SJSA1 (cell line): ENCODE measurements around the gene AGAP2. TPM values are rescaled to one million over a fixed set of nuclear protein-coding genes. Genes with fewer than 3 reads are reported as not detected.

Experiments
- DNase-seq, 2 experiments: peaks; one replicate each; pipeline ENCODE4 v3.0.0-alpha.2; 2015 to 2020; ENCODE audit warnings: low spot score in 2 of 2, low read depth in 1 of 2
- H3K27ac ChIP-seq: fragments of 250-450 bp; sonication (Bioruptor Pico); 2 replicates; pipeline ENCODE4 v1.5.1; 2020; ENCODE audit warnings: mild to moderate bottlenecking, moderate library complexity
- H3K27me3 ChIP-seq: fragments of 250-450 bp; sonication (Bioruptor Pico); replicated peaks from 2 replicates; pipeline ENCODE4 v1.5.1; 2020; ENCODE audit warnings: mild to moderate bottlenecking, moderate library complexity
- H3K36me3 ChIP-seq: fragments of 250-450 bp; sonication (Bioruptor Pico); 2 replicates; pipeline ENCODE4 v1.5.1; 2020; ENCODE audit warnings: mild to moderate bottlenecking
- H3K4me1 ChIP-seq: fragments of 250-450 bp; sonication (Bioruptor Pico); replicated peaks from 2 replicates; pipeline ENCODE4 v1.6.1; 2021; ENCODE audit warnings: mild to moderate bottlenecking
- H3K4me3 ChIP-seq: fragments of 250-450 bp; sonication (Bioruptor Pico); 2 replicates; pipeline ENCODE4 v1.5.1; 2020; ENCODE audit warnings: mild to moderate bottlenecking
- H3K9me3 ChIP-seq: fragments of 250-450 bp; sonication (Bioruptor Pico); replicated peaks from 2 replicates; pipeline ENCODE4 v1.5.1; 2020; ENCODE audit warnings: mild to moderate bottlenecking
- total RNA-seq: library from RNA; depleted of rRNA; stranded (reverse); fragments of >200 nt; shearing (Covaris generic); gene quantifications from 2 replicates; pipeline ENCODE4 v1.2.3, GENCODE V29; 2014; rRNA removed

Gene AGAP2
- 0.78 and 0.89 TPM in 2 replicates for total RNA-seq

DNA sequence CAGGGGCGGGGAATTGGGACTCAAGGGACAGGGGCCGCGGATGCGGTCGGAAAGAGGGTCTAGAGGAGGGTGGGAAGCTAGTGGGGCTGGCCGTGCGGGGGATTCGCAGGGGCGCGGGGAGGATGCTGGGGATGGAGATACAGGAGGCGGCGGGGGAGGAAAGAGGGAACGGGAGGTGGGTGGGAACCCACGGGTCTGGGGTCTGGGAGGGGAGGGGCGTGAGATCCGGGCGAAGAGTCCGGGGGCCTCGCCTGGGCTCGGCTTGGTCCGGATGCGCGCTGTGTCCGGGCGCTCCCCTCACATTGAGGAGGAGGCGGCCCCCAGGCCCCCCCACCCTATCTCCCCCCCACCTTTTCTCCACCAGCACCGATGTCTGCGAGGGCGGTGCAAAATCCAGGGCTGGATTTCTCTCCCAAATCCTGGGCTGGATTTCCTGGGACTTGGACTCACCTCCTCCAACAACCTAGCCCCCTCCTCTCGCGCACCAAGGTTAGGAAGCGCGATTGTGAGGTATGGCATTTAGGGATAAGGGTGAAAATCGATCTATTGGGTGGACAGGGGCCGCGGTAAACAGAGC, at the start of gene AGAP2:
Gene AGAP2 (minus strand): TSS at position 82 of the 577 bp plus-strand sequence. CDS start 496 bp downstream, outside the sequence.
- no peak for DNase-seq

DNA sequence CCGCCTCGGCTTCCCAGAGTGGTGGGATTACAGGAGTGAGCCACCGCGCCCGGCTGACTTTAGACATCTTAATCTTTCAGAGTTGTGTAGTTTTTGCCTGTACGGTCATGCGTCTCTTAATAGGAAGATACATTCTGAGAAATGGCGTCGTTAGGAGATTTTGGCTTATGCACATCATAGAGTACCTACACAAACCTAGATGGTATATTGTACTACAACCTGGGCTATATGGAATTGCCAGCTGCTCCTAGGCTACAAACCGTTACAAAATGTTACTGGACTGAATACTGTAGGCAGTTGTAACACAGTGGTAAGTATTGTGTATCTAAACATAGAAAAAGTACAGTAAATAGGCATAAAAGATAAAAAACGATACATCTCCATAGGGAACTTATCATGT, 45.3 kb upstream of the AGAP2 start:
- Histone ChIP-seq H3K36me3 (peaks cover 85% of the 10 kb centered on the region), H3K27me3 (no peaks in the 10 kb centered on the region), H3K4me1 (peaks cover 16% of the 10 kb centered on the region), H3K27ac (no peak overlapping the region), H3K9me3 (no peaks in the 10 kb centered on the region), H3K4me3 (peak overlapping the region; percentile 0; the same call in 1 of the 2 replicates)
- DNase-seq = peak; percentile 64 to 81

More for the DNA sequence above, at the start of gene AGAP2:
- Histone ChIP-seq H3K4me1 (peaks cover 27% of the 10 kb centered on the region), H3K27ac (no peak within 1 kb of the TSS), H3K36me3 (peaks cover 7% of the 10 kb centered on the region), H3K9me3 (peaks cover 13% of the 10 kb centered on the region), H3K4me3 (peak within 1 kb of the TSS; percentile 16), H3K27me3 (peaks cover 96% of the 10 kb centered on the region)

DNA sequence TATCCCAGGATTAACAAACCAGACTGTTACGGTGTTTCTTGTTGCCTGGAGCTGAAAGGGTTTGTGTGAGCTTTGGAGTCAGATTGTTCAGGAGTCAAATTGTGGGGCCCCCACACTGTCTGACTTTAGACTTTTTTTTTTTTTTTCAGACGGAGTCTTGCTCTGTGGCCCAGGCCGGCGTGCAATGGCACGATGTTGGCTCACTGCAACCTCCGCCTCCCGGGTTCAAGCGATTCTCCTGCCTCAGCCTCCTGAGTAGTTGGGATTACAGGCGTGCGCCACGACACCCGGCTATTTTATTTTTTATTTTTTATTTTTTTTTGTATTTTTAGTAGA, 44.9 kb upstream of the AGAP2 start:
- Histone ChIP-seq H3K4me3 (peak overlapping the region; percentile 65), H3K9me3 (no peaks in the 10 kb centered on the region), H3K4me1 (peaks cover 16% of the 10 kb centered on the region), H3K27ac (no peak overlapping the region), H3K27me3 (no peaks in the 10 kb centered on the region), H3K36me3 (peaks cover 81% of the 10 kb centered on the region)
- DNase-seq = peak; percentile 74 to 83

DNA sequence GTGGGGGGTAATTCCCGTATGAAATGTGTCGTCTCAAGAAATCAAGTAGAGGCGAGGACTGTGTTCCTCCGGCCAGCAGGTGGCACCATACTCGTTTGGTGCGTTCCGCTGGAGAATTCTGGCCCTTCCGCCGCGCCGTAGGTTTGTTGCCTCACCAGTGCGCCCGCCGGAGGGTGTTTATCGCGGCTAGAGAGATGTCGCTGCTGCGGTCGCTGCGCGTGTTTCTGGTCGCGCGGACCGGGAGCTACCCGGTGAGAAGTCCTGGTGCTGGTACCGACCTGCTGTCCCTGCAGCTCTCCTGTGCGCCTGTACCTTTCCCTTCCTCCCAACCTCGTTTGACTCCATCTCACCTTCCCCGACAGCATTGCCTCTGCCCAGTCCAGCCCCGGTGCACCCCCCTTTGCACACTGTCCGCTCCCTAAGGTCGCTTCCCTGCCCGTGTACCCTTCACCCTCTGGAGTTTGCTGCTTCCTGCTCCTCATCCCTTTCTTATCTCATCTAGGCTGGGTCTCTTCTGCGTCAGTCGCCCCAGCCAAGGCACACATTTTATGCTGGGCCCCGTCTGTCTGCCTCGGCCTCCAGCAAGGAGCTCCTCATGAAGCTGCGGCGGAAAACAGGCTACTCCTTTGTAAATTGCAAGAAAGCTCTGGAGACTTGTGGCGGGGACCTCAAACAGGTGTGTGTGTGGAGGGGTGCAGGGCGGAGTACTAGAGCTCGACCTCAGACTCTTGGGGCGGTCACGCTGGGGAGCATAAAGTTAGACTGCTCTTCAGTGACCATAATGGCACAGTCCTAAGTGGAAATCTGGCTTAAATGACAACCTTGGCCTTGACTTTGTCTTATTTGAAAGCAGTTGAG, 44.3 kb upstream of the AGAP2 start, which contains the start of gene TSFM:
Gene TSFM (plus strand): TSS at position 180 of the 858 bp plus-strand sequence. CDS start 15 bp downstream, at position 195.
- Histone ChIP-seq H3K27ac (peak within 1 kb of the TSS; percentile 0), H3K36me3 (peaks cover 75% of the 10 kb centered on the region), H3K9me3 (no peaks in the 10 kb centered on the region), H3K4me1 (peaks cover 16% of the 10 kb centered on the region), H3K4me3 (peak within 1 kb of the TSS; percentile 65), H3K27me3 (no peaks in the 10 kb centered on the region)
- DNase-seq = no peak

DNA sequence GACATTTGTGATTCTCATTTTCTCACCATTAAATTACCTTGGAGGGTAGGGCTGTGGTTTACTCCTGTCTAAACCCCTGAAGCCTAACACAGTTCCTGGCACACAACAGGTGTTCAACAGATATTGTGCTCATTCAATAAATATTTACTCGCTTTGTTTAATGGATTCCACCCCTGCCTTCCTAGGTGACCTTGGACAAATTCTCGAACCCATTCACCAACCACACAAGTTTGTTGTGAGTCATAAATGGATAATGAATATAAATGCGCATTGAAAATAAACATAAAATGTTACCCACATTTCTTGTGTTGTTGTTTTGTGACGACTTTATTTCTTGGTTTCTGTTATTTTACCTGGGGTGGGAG, 43.7 kb upstream of the AGAP2 start:
- DNase-seq = peak in 1 of 2 experiments; percentile 82
- no peaks in the 10 kb centered on the region for H3K27me3 ChIP-seq
- no peaks in the 10 kb centered on the region for H3K9me3 ChIP-seq
- peaks cover 73% of the 10 kb centered on the region for H3K36me3 ChIP-seq
- H3K4me1 ChIP-seq = peaks cover 16% of the 10 kb centered on the region
- H3K4me3 ChIP-seq = peak overlapping the region; percentile 65
- no peak overlapping the region for H3K27ac ChIP-seq

DNA sequence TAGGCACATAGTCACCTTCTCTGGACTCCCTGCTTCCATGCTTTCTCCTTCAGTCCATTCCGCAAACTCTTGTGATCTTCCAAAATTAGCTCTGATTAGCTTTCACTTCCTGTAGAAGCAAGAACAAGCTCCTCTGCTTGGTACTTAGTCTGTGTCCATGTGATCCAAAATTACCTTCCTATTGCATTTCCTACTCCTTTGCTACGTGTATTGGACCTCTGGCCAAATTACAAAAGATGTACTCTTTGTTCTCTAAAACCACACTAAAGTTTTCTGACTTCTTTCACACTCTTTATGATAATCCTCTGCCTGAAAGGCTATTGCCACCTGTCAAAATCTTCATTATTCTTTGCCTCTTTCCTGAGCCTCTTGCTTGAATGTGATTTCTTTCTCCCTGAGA, 43.3 kb upstream of the AGAP2 start:
- no peak overlapping the region for H3K4me3 ChIP-seq
- H3K27ac ChIP-seq = no peak overlapping the region
- H3K9me3 ChIP-seq = no peaks in the 10 kb centered on the region
- peaks cover 16% of the 10 kb centered on the region for H3K4me1 ChIP-seq
- no peaks in the 10 kb centered on the region for H3K27me3 ChIP-seq
- peak in 1 of 2 experiments; percentile 74 for DNase-seq
- peaks cover 73% of the 10 kb centered on the region for H3K36me3 ChIP-seq

DNA sequence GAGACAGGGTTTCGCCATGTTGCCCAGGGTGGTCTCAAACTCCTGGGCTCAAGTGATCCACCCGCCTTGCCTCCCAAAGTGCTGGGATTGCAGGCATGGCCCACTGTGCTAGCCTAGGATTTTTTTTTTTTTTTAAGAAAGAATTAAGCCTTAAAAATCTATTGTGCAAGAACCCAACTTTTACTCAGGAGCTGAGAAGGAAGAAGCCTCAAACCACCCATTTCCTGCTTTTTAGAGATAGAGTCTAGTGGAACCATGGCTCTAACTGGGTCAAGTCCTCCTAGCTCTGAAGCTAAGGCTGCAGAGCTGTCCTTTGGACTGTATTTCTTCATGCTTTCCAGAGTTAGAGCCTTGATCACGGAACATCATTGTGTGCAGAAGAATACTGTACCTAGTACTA, 42.7 kb upstream of the AGAP2 start:
- Histone ChIP-seq H3K27me3 (no peaks in the 10 kb centered on the region), H3K4me1 (peaks cover 16% of the 10 kb centered on the region), H3K9me3 (no peaks in the 10 kb centered on the region), H3K27ac (no peak overlapping the region), H3K4me3 (no peak overlapping the region), H3K36me3 (peaks cover 71% of the 10 kb centered on the region)
- DNase-seq = peak in 1 of 2 experiments; percentile 65

DNA sequence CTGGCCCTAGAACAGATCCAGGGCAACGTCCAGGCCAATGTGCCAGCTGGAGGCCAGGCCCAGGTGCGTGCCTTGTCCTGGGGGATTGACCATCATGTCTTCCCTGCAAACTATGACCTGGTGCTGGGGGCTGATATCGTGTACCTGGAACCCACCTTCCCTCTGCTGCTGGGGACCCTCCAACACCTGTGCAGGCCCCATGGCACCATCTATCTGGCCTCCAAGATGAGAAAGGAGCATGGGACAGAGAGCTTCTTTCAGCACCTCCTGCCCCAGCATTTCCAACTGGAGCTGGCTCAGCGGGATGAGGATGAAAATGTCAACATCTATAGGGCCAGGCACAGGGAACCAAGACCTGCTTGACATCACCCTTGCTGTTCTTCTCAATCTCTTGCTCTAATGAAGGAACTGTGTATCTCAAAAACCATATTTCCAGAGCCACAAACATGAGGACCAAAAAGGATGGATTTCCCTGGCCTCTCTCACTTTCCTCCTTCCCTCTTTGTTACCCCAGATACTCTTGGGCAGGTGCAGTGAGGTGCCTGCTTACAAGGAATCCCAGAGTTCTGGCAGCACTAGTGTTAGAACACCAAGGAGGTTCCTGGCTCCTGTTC, 41.8 kb upstream of the AGAP2 start:
- peaks cover 16% of the 10 kb centered on the region for H3K4me1 ChIP-seq
- H3K36me3 ChIP-seq = peaks cover 71% of the 10 kb centered on the region
- H3K9me3 ChIP-seq = no peaks in the 10 kb centered on the region
- no peaks in the 10 kb centered on the region for H3K27me3 ChIP-seq
- H3K27ac ChIP-seq = no peak overlapping the region
- H3K4me3 ChIP-seq = no peak overlapping the region
- DNase-seq = peak; percentile 71 to 83

DNA sequence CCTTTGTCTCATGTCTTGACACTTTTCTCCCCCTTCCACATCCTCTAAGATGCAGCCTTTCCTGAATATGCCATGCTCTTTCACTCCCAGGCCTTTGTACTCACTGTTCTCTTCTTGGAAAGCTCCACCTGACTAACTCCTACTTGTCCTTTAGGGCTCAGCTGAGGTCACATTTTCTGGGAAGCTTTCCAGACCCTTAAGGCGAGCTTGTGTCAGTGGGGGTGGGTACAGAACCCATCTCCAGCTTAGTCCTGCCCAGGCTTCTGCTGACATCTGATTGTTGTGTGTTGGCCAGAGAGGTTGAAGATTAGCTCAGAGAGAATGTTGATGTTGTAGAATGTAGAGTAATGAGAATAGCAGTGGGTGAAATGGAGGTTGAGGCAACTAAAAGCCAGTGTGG, 41.2 kb upstream of the AGAP2 start:
- Histone ChIP-seq H3K4me1 (peaks cover 16% of the 10 kb centered on the region), H3K9me3 (no peaks in the 10 kb centered on the region), H3K36me3 (peaks cover 67% of the 10 kb centered on the region), H3K27ac (no peak overlapping the region), H3K4me3 (no peak overlapping the region), H3K27me3 (no peaks in the 10 kb centered on the region)
- peak; percentile 68 to 83 for DNase-seq

DNA sequence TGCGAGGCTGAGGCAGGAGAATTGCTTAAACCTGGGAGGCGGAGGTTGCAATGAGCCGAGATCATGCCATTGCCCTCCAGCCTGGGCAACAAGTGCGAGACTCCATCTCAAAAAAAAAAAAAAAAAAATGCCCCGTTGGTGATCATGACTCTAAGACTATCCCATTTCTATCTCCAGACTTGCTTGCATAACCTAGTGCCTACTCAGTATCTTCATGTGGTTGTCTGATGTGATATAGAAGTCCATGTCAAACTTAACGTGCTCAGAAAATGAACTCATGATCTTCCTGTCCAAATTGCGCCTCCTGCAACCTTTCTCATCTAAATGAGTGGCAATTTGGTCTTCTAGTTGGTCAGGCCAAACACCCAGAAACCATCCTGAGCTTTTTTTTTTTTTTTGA, 39.4 kb upstream of the AGAP2 start:
- Histone ChIP-seq H3K36me3 (peaks cover 66% of the 10 kb centered on the region), H3K9me3 (no peaks in the 10 kb centered on the region), H3K4me3 (no peak overlapping the region), H3K4me1 (peaks cover 14% of the 10 kb centered on the region), H3K27ac (no peak overlapping the region), H3K27me3 (no peaks in the 10 kb centered on the region)
- peak in 1 of 2 experiments; percentile 64 for DNase-seq

DNA sequence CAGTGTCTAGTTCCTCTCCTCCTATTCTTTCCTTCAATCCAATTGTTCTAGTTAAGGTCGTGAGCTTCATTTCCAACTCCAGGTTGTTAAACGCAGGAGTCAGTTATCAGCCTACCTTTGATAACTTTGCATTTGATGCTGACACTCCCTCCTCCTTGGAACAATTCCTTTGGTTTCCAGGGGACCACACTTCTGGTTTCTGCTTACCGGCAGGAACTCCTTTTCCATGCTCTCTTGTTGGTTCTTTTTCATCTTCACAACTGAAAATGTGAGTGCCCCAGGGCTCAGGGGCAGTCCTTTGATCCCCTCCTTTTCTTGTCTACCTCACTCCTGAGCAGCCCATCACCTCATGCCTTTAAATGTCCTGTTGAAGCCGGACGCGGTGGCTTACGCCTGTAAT, 38.8 kb upstream of the AGAP2 start:
- H3K27me3 ChIP-seq = no peaks in the 10 kb centered on the region
- peaks cover 17% of the 10 kb centered on the region for H3K4me1 ChIP-seq
- no peak overlapping the region for H3K4me3 ChIP-seq
- H3K27ac ChIP-seq = no peak overlapping the region
- H3K36me3 ChIP-seq = peaks cover 67% of the 10 kb centered on the region
- DNase-seq = peak; percentile 64 to 82
- H3K9me3 ChIP-seq = no peaks in the 10 kb centered on the region

DNA sequence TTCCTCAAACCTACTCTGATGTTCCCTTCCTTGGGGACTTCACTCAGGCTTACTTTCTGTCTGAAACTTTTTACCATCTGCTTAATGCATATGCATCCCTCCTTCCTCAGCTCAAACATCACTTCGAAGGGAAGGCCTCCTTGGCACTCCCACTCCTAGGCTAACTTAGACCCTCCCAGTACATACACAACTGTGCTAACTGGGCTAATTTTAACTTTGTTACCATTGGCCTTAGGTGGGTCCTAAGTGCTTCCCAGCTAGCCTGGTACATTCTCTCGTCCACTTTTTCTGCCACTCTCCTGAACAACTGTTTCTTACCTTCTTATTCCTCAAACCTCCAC, 37.7 kb upstream of the AGAP2 start:
- Histone ChIP-seq H3K4me1 (peaks cover 19% of the 10 kb centered on the region), H3K27me3 (no peaks in the 10 kb centered on the region), H3K27ac (no peak overlapping the region), H3K36me3 (peaks cover 57% of the 10 kb centered on the region), H3K4me3 (no peak overlapping the region), H3K9me3 (no peaks in the 10 kb centered on the region)
- DNase-seq = peak; percentile 71 to 79

DNA sequence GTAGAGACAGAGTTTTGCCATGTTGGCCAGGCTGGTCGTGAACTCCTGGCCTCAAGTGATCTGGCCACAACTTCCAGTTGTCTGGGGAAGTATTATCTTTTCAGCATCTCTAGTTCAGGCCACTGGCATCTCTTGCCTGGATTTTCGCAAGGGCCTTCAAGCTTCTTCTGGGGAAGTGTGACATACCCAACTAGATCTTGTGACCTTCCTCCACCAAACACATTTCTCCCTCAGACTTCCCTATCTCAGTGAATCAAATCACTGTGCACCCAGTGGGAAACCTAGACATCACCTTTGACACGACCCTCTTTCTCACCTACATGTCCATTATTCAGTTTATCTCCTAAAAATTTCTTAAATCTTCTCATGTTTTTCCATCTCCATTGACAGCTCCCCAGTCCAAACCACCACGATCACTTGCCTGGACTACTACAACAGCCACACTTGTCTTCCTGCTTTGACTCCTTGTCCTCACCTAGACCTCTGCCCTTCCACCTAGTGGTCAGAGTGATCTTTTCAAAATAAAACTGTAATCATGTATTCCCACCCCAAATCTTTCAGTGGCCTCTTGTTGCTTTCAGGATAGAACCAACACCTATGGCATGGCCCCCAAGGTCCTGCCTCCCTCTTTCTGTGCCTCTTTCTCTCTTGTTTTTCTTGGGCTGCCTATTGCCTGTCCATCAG, 37.2 kb upstream of the AGAP2 start:
- Histone ChIP-seq H3K27ac (no peak overlapping the region), H3K36me3 (peaks cover 60% of the 10 kb centered on the region), H3K4me3 (no peak overlapping the region), H3K9me3 (no peaks in the 10 kb centered on the region), H3K4me1 (peaks cover 24% of the 10 kb centered on the region), H3K27me3 (no peaks in the 10 kb centered on the region)
- DNase-seq = peak; percentile 71 to 79
